Measurements from ENCODE around the gene SRR.

GRCh38 chr17:2297023-2297422 lies 6.7 kb upstream of the SRR start:
- TF ChIP-seq PHF8 (IDR thresholded peaks at IDR 0.05; ENCODE audit: borderline replicate concordance, low read length) (no peak), TARDBP (IDR thresholded peaks at IDR 0.05) (no peak), ZNF121 (CRISPR knock-in tag; conservative IDR thresholded peaks at IDR 0.05) (no peak), KAT7 (CRISPR knock-in tag; IDR thresholded peaks at IDR 0.05; ENCODE audit: borderline replicate concordance) (no peak), TCFL5 (CRISPR knock-in tag; conservative IDR thresholded peaks at IDR 0.05) (no peak), TEAD4 (IDR thresholded peaks at IDR 0.05; ENCODE audit: low read length) (no peak), TEAD4 (CRISPR knock-in tag; IDR thresholded peaks at IDR 0.05; ENCODE audit: borderline replicate concordance) (no peak), KDM1A (IDR thresholded peaks at IDR 0.05) (no peak), MAX (CRISPR knock-in tag; IDR thresholded peaks at IDR 0.05) (no peak), ZFP91 (CRISPR knock-in tag; IDR thresholded peaks at IDR 0.05) (no peak), EZH2 (IDR thresholded peaks at IDR 0.05; ENCODE audit: borderline replicate concordance, low read depth, low read length) (no peak), SETDB1 (IDR thresholded peaks at IDR 0.05; ENCODE audit: low read length) (no peak), CTCF (IDR thresholded peaks at IDR 0.05 in 2 of 3, conservative IDR thresholded peaks at IDR 0.05 in 1 of 3; ENCODE audit: insufficient read depth in 2 of 3, low read depth in 1 of 3, low read length in 3 of 3) (no peak), FOXP4 (CRISPR knock-in tag; IDR thresholded peaks at IDR 0.05; ENCODE audit: borderline replicate concordance) (no peak)
